ENCODE results near the gene ABLIM2.

Gene ABLIM2

GRCh38 chr4:8130346-8131066 is 28.1 kb downstream of the ABLIM2 start:
- no peak for FAIRE-seq
- no peak for DNase-seq (ENCODE audit: insufficient read length, low spot score)
- no peak for TF ChIP-seq CTCF (IDR thresholded peaks at IDR 0.05; ENCODE audit: insufficient read depth, missing control alignments)

GRCh38 chr4:8129785-8130184 is 28.8 kb downstream of the ABLIM2 start:
- DNase-seq (ENCODE audit: insufficient read length, low spot score) (no peak), FAIRE-seq (no peak)
- no peak for TF ChIP-seq CTCF (IDR thresholded peaks at IDR 0.05; ENCODE audit: insufficient read depth, missing control alignments)

- TF ChIP-seq CTCF (IDR thresholded peaks at IDR 0.05; ENCODE audit: insufficient read depth, missing control alignments), result no peak
- DNase-seq (ENCODE audit: insufficient read length, low spot score) (no peak), FAIRE-seq (no peak)
Measured at GRCh38 chr4:8129136-8129535, 29.5 kb downstream of the ABLIM2 start.

- no peak for FAIRE-seq
- TF ChIP-seq CTCF (IDR thresholded peaks at IDR 0.05; ENCODE audit: insufficient read depth, missing control alignments), result no peak
- no peak for DNase-seq (ENCODE audit: insufficient read length, low spot score)
Measured at GRCh38 chr4:8128100-8128856, 30.3 kb downstream of the ABLIM2 start.

GRCh38 chr4:8127051-8127826 is 31.4 kb downstream of the ABLIM2 start:
- TF ChIP-seq CTCF (IDR thresholded peaks at IDR 0.05; ENCODE audit: insufficient read depth, missing control alignments), result no peak
- DNase-seq (ENCODE audit: insufficient read length, low spot score) (no peak), FAIRE-seq (no peak)

GRCh38 chr4:8126523-8126922 is 32.1 kb downstream of the ABLIM2 start:
- DNase-seq (ENCODE audit: insufficient read length, low spot score) (no peak), FAIRE-seq (no peak)
- TF ChIP-seq CTCF (IDR thresholded peaks at IDR 0.05; ENCODE audit: insufficient read depth, missing control alignments), result no peak

All from D721Med (cell line).